ENCODE measurements around the gene FIBP.

- TF ChIP-seq CTCF (IDR thresholded peaks at IDR 0.05): no peak
- TF ChIP-seq POLR2A (IDR thresholded peaks at IDR 0.05): no peak
These were observed 26.0 kb downstream of the FIBP start for GRCh38 chr11:65862191-65862735.

Data from lower leg skin (tissue), 3 donors.